Measurements from ENCODE around the gene MROH7. TPM values are rescaled to one million over a fixed set of nuclear protein-coding genes. Genes with fewer than 3 reads are reported as not detected.

The MROH7 gene
- polyA plus RNA-seq, 1 donor from 2014 or later: not detected

DNA sequence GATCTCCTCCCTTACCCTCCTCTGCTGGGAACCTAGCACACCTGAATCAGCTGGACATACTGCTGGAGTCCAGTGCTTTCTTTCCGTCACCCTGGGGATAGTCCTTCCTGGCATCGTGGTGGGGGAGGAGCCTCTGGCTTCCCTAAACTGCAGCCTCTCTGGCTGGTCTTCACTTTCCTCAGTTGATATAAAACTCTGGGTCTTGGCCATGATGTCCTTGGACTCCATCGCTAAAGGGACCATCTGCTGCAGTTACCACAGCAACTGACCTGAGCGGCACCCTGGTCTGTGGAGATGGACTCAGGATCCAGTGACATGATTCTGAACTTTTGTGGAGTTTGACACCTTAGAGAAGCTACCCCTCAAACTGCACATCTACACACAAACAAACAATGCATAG is 99.9 kb downstream of the MROH7 start:
- H3K27ac ChIP-seq (ENCODE audit: low read length): no peak overlapping the region
- no peaks in the 10 kb centered on the region for H3K36me3 ChIP-seq (ENCODE audit: insufficient read depth, low read length)

GRCh38 chr1:54742282-54742681 is 100.7 kb downstream of the MROH7 start:
- Histone ChIP-seq H3F3A (ENCODE audit: insufficient read depth, low read length, poor library complexity, severe bottlenecking) (no peaks in the 10 kb centered on the region), H3K27me3 (ENCODE audit: insufficient read depth, low read depth, low read length) (no peaks in the 10 kb centered on the region), H3K4me2 (ENCODE audit: low read length) (no peak overlapping the region), H3K9me3 (ENCODE audit: low read length) (no peaks in the 10 kb centered on the region), H3K4me3 (ENCODE audit: low read length) (no peak overlapping the region), H3K27ac (ENCODE audit: low read length) (no peak overlapping the region), H3K79me2 (replicated peaks; ENCODE audit: insufficient read depth, low read length) (no peaks in the 10 kb centered on the region), H4K20me1 (ENCODE audit: insufficient read depth) (no peaks in the 10 kb centered on the region), H2AFZ (ENCODE audit: low read depth, low read length) (no peak overlapping the region), H3K9me2 (ENCODE audit: insufficient read depth, low read length) (no peaks in the 10 kb centered on the region), H3K36me3 (ENCODE audit: insufficient read depth, low read length) (no peaks in the 10 kb centered on the region), H3K9ac (ENCODE audit: low read length) (no peak overlapping the region)
- TF ChIP-seq, protein P1, sequence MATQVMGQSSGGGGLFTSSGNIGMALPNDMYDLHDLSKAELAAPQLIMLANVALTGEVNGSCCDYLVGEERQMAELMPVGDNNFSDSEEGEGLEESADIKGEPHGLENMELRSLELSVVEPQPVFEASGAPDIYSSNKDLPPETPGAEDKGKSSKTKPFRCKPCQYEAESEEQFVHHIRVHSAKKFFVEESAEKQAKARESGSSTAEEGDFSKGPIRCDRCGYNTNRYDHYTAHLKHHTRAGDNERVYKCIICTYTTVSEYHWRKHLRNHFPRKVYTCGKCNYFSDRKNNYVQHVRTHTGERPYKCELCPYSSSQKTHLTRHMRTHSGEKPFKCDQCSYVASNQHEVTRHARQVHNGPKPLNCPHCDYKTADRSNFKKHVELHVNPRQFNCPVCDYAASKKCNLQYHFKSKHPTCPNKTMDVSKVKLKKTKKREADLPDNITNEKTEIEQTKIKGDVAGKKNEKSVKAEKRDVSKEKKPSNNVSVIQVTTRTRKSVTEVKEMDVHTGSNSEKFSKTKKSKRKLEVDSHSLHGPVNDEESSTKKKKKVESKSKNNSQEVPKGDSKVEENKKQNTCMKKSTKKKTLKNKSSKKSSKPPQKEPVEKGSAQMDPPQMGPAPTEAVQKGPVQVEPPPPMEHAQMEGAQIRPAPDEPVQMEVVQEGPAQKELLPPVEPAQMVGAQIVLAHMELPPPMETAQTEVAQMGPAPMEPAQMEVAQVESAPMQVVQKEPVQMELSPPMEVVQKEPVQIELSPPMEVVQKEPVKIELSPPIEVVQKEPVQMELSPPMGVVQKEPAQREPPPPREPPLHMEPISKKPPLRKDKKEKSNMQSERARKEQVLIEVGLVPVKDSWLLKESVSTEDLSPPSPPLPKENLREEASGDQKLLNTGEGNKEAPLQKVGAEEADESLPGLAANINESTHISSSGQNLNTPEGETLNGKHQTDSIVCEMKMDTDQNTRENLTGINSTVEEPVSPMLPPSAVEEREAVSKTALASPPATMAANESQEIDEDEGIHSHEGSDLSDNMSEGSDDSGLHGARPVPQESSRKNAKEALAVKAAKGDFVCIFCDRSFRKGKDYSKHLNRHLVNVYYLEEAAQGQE (IDR thresholded peaks at IDR 0.05; ENCODE audit: borderline replicate concordance): no peak
- TF ChIP-seq POLR2AphosphoS5 (IDR thresholded peaks at IDR 0.05): no peak
- TF ChIP-seq RAD21 (conservative IDR thresholded peaks at IDR 0.05): no peak
- no peak for TF ChIP-seq MXI1 (conservative IDR thresholded peaks at IDR 0.05; ENCODE audit: poor library complexity, severe bottlenecking)
- TF ChIP-seq EP300 (conservative IDR thresholded peaks at IDR 0.05; ENCODE audit: poor library complexity, severe bottlenecking): no peak
- no peak for TF ChIP-seq CTCF (IDR thresholded peaks at IDR 0.05; ENCODE audit: poor library complexity, severe bottlenecking)
- no peak for TF ChIP-seq SMC3 (conservative IDR thresholded peaks at IDR 0.05; ENCODE audit: poor library complexity)
- TF ChIP-seq EZH2 (IDR thresholded peaks at IDR 0.05; ENCODE audit: borderline replicate concordance, insufficient read depth, low read length, poor library complexity, severe bottlenecking): no peak
- TF ChIP-seq TAF1 (IDR thresholded peaks at IDR 0.05; ENCODE audit: low read depth): no peak

More for the DNA sequence above, 99.9 kb downstream of the MROH7 start:
- Histone ChIP-seq H3K4me3 (ENCODE audit: low read length) (no peak overlapping the region), H3F3A (ENCODE audit: insufficient read depth, low read length, poor library complexity, severe bottlenecking) (no peaks in the 10 kb centered on the region), H3K9me2 (ENCODE audit: insufficient read depth, low read length) (no peaks in the 10 kb centered on the region), H3K9ac (ENCODE audit: low read length) (no peak overlapping the region), H3K79me2 (replicated peaks; ENCODE audit: insufficient read depth, low read length) (no peaks in the 10 kb centered on the region), H3K27me3 (ENCODE audit: insufficient read depth, low read depth, low read length) (no peaks in the 10 kb centered on the region), H2AFZ (ENCODE audit: low read depth, low read length) (no peak overlapping the region), H3K9me3 (ENCODE audit: low read length) (no peaks in the 10 kb centered on the region), H3K4me2 (ENCODE audit: low read length) (no peak overlapping the region), H4K20me1 (ENCODE audit: insufficient read depth) (no peaks in the 10 kb centered on the region)
- TF ChIP-seq CTCF (IDR thresholded peaks at IDR 0.05; ENCODE audit: poor library complexity, severe bottlenecking) (no peak), EP300 (conservative IDR thresholded peaks at IDR 0.05; ENCODE audit: poor library complexity, severe bottlenecking) (no peak)
- TF ChIP-seq, protein P1 (IDR thresholded peaks at IDR 0.05; ENCODE audit: borderline replicate concordance): no peak

Data from neural cell (in vitro differentiated cells).